HG03520 (cell line): ENCODE measurements around the gene MAP4.
"Not testable (repeated sequence)": the region's sequence is repeated elsewhere in the genome, so short reads cannot be mapped to it uniquely, and the experiment has no call there.

Source experiments
- ATAC-seq: cut with Tn5 transposase; IDR thresholded peaks from one replicate; pipeline ENCODE4 v1.9.1; 2021; ENCODE audit warnings: mild to moderate bottlenecking, moderate library complexity; ENCODE audit not compliant: unreplicated experiment

Gene MAP4

GRCh38 chr3:47849186-47849698 lies 167.0 kb downstream of the MAP4 start:
- no peak for ATAC-seq

DNA sequence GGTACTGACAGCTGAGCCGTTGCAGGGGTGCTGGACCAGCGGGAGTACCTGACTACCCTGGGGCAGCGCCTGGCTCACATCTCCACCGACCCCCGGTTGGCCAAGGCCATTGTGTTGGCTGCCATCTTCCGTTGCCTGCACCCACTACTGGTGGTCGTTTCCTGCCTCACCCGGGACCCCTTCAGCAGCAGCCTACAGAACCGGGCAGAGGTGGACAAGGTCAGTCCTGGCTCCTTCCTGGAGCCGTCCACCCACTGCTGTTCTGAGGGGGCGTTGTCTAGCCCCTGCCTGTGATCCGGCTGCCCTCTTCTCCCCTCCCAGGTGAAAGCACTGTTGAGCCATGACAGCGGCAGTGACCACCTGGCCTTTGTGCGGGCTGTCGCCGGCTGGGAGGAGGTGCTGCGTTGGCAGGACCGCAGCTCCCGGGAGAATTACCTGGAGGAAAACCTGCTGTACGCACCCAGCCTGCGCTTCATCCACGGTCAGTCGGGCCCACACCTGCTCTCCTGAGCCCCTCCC lies 167.6 kb downstream of the MAP4 start:
- ATAC-seq, result no peak

GRCh38 chr3:47847801-47848518 lies 168.3 kb downstream of the MAP4 start:
- no peak for ATAC-seq

DNA sequence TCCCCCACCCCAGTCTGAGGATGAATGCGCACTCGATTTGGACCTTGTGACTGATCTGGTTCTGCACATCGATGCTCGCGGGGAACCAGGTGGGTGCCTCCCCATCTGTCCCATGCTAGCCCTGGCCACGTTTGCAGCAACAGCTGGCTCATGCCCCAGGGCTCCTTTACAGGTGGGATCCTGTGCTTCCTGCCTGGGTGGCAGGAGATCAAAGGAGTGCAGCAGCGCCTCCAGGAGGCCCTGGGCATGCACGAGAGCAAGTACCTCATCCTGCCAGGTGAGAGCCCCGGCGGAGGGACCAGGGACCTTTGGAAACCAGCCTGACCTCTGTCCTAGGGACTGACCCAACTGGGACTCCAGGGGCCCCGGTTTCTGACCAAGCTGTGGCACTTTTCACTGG lies 169.0 kb downstream of the MAP4 start:
- ATAC-seq, result no peak

DNA sequence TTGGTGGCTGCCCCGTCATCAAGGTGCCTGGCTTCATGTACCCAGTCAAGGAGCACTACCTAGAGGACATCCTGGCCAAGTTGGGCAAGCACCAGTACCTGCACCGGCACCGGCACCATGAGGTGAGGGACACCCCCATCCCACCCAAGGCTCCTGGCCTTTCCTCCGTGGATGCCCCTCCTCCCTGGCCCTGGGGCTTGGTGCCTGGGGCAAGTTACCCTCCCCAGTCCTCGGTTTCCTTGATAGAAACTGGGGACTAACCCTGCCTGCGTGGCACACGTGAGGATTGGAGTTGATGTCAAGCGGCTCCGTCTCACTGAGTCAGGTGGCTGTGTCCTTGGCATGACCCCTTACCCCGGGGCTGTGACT lies 169.4 kb downstream of the MAP4 start:
- ATAC-seq, result no peak

- no peak for ATAC-seq
These were observed 169.9 kb downstream of the MAP4 start for GRCh38 chr3:47846186-47846879.

DNA sequence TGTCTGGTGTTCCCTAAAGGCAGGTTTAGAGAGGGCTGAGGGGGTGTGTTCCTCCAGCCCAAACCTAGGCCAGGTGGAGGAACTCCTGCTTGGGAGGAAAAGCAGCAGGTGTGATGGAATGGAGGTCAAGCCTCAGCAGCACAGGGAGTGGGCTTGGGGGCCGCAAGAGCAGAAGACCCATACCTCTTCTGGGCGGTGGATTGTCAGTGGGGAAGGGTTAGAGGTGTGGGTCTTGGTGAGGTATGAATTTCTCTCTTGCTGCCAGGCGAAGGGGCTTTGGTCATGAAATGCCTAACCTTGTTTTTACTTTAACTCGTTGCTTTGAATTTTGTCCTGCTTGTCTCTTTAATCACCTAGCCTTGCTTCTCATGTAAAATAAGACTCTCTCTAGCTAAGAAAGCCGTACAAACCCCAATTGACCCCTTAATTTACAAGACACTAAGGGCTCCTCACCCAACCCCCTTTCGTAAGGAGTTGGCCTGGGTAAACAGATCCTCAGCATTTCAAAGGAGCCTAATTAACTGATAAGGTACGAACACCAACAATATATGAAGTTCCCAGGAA lies 174.3 kb downstream of the MAP4 start:
- ATAC-seq, result no peak

- no peak for ATAC-seq
These were observed 177.7 kb downstream of the MAP4 start for GRCh38 chr3:47838503-47838902.

GRCh38 chr3:47836986-47837385 lies 179.2 kb downstream of the MAP4 start:
- no peak for ATAC-seq

DNA sequence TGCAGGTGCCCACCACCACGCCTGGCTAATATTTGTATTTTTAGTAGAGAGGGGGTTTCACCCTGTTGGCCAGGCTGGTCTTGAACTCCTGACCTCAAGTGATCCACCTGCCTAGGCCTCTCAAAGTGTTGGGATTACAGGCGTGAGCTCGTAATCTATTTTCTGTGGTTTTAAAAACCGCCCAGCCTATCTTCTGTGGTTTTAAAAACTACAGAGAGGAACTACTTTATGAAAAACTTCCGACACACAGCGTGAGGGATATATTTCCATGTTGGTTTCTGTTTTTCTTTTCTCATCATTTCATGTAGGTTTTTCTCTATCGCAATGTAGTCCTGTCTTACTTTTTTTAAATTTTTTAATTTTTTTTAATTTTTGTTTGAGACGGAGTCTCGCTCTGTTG lies 186.7 kb downstream of the MAP4 start:
- ATAC-seq, result not testable (repeated sequence)

DNA sequence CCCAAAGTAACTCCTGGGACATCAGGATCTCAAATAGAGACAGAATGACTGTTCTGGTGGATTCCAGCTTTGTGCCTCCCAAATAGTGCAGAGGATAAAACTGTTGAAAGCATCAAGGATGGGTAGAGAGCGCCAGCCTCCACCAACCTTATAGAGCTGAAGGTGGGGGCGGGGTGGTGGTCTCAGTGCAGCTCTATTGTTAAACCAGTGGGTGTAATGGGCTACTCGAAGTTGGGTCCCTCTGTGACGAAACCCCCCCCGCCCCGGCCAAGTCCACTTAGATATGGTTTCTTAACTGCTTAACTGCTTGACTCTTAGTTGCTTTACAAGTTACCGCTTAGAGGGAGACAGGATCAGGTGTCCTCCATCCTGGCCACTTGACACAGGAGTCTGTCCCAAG lies 190.6 kb downstream of the MAP4 start:
- ATAC-seq, result no peak

DNA sequence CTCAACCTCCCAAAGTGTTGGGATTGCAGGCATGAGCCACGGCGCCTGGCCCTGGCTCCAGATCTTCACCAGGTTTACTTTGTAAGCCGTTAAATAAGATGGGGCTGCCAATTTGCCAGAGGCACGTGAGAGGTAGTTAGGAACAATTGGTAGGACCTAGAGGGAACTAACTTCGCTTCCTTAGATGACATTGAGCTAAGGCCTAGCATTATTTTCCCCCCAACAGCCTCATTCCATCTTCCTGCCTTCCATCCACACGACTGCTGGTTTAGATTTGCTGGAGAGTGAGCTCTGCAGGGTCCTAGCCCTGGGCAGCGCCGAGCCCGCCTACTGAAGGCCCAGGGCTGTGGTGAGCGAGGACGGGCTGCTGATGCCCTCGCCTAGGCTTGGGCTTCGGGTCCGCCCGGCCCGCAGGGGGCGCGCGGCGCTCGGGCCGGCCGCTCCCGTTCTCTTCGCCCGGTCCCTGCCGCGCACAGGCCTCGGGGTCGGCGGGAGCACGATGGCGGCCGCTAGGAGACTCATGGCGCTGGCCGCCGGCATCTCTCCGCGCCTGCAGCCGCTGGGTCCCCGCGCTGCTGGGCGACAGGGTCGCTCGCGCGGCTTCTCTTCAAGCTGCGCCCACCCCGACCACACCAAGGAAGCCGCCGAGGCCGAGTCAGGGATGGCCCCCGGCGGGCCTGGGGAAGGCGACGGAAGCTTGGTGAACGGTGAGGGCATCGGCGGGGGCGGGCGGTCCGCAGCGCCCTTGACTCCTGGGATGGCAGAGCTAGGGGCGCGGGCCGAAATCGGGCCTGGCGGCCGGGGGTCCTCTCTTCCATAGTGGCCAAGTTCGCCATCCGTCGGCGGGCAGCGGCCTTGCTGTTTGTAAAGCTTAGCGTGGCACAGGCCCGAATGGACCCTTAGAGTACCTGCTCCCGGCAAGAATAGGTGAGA lies 191.4 kb downstream of the MAP4 start:
- ATAC-seq, result peak; percentile 86

- ATAC-seq, result no peak
These were observed 198.6 kb downstream of the MAP4 start for GRCh38 chr3:47817609-47818008.

DNA sequence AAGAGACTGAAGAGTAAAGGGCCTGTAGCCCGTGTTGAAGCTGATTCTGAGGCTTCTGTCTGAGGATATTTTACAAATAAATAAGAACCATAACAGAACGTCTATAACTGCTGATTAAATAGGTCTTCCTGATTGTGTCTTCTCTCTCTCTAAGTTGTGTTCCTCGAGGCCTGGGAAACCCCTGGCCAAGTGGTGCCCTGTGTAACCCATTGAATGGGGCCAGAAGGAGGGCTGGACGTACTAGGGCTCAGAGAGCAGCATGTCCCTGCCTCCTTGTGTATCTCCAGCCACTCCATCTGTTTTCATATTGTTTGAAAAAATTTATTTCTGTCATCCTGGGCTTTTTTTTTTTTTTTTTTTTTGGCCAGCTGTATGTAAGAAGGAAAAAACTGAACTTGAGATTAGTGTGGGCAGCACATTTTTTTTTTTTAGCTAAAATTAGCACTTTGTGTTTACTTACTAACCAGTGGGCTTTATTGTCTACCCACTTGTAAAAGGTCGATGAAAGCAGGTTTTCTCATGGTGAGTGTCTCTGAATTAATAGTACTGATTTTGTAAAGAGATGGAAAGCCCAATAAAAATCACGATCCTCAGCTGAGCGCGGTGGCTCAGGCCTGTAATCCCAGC lies 202.6 kb downstream of the MAP4 start:
- no peak for ATAC-seq

DNA sequence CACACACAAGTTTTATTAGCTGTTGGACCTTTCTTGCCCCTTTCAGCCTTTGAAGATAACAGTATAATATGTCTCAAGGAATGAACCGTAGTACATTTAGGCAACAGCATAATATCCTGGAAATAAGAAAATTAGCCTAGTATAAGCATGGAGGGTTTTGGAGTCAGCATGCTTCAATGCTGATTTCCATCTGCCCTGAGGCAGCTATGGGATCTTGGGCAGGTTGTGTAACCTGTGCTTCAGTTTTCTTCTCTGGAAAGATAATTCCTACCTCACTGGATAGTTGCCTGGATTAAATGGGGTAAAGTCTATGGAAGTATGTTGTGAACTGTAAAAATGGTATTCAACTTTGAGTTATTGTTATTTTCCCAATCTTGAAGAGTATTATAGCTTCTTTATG lies 211.6 kb downstream of the MAP4 start:
- no peak for ATAC-seq

- no peak for ATAC-seq
These were observed 212.7 kb downstream of the MAP4 start for GRCh38 chr3:47803480-47804025.

DNA sequence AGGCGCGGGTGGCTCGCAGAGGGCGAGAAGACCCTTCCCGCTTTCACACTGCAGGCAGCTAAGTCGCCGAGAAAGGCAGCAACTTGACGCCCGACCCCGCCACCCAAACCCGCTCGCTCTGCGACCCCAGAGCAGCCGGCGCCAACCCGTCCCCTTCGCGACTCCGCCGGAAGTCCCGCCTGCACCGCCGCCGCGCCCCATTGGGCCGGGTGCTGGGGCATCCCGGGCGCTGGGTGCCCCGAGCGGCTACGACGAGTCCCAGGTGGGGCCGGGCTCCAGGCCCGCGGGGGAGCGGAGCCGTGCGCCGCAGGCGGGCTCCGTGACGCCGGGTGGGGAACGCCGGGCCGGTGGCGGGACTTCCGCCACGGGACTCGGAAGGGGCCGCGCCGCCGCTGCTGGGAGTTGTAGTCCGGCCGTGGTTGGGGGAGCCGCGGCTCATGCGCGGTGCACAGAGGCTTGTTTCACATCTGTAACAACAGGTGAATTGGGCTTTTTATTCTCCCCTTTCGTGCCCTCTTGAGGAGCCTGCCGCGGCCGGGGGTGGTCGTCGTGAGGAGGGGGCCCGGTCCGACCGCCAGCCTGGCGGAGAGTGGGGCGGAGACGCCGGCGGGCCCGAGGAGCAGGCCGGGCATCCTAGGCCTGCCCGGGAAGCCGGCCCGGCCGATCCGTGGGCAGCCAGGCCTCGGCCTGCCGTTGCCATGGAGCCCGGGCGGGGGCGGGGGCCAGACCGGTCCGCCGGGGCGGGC lies 213.3 kb downstream of the MAP4 start, which contains the start of gene DHX30:
Gene DHX30, plus strand, starts transcription at position 405 of the 746 bp plus-strand sequence. CDS start 7,546 bp downstream, outside the sequence.
- peak; percentile 84 for ATAC-seq
